Tibial artery (tissue), 4 donors: ENCODE measurements around the gene ZMIZ1.

Experiments
- DNase-seq, 2 donors: peaks; one replicate each; pipeline ENCODE4 v3.0.0-alpha.2; 2019
- H3K27ac ChIP-seq, 2 donors: fragments of 200-600 bp; sonication (generic) in 1 of 2; 1 replicate in 1 of 2; 2 replicates in 1 of 2; pipeline ENCODE4 v1.5.1; 2018 to 2019; ENCODE audit warnings: mild to moderate bottlenecking in 1 of 2
- H3K27me3 ChIP-seq, 2 donors: fragments of 200-600 bp; sonication (generic) in 1 of 2; one replicate each; pipeline versions ENCODE4 v1.5.1 to v1.6.0; 2016 to 2019
- H3K36me3 ChIP-seq, 3 donors: fragments of 200-600 bp; sonication (generic) in 2 of 3; one replicate each; pipeline ENCODE4 v1.5.1; 2016 to 2019; ENCODE audit warnings: mild to moderate bottlenecking in 2 of 3
- H3K4me1 ChIP-seq, 4 donors: fragments of 200-600 bp; sonication (generic) in 2 of 4; 1 replicate in 3 of 4; 2 replicates in 1 of 4; pipeline ENCODE4 v1.5.1; 2016 to 2019
- H3K4me3 ChIP-seq, 2 donors: fragments of 200-600 bp; sonication (generic) in 1 of 2; 1 replicate in 1 of 2; 2 replicates in 1 of 2; pipeline ENCODE4 v1.5.1; 2018 to 2019; ENCODE audit warnings: mild to moderate bottlenecking in 2 of 2
- H3K9me3 ChIP-seq, 3 donors: fragments of 200-600 bp; sonication (generic) in 1 of 3; one replicate each; pipeline ENCODE4 v1.5.1; 2016 to 2019
- intact Hi-C: fragments of 100-400 bp; cut with DNase I; formaldehyde crosslinking; loops from one replicate; pipeline ENCODE4 v1.15.0; 2023; ENCODE audit warnings: low total_unique reads
- TF ChIP-seq, protein P1 (sequence below), 2 experiments: fragments of 200-600 bp in 1 of 2; fragments of 450-650 bp in 1 of 2; IDR thresholded peaks; one replicate each; pipeline ENCODE4 v1.5.1; 2017 to 2019; ENCODE audit warnings: antibody characterized with exemption in 2 of 2, mild to moderate bottlenecking in 1 of 2, moderate library complexity in 1 of 2

The ZMIZ1 gene

DNA sequence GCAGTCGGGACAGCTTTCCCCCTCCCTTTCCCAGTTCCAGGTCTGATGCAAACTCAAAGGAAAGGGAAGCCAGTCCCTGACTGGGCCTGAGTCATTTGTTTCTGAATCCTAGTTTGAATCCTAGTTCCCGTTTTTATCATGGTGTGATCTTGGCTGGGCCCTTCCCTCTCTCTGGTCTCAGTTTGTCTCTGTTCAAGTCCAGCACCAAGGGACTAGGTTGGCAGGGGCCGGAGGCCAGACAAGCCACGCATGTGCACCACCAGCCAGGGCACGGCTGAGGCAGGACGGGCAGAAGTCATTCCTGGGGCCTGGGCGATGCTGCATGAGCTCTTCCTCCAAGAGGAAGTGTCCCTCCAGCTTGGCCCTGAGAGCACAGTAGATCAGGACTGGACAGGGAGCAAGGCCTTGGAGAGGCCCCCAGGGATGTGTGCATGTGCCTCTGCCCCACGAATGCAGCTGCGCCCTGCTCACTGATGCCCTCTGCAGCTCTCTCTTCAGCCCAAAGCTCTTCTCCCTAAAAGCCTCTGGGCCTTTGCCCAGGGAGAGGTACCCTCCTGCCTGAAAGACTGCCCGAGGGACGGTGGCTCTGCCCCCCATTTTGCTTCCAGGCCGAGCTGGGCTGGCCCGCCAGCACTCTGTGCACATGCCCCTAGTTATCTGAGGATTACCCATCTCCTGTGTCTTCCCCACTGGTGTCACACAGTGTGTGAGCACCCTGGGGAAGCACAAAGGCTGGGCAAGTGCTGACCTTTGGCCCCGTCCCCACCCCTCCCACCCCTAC, 86.7 kb downstream of the ZMIZ1 start:
- peak; percentile 72 to 84 for DNase-seq
- H3K36me3 ChIP-seq = peaks cover 0 to 3% (median 0%) of the 10 kb centered on the region in 3 donors
- peak overlapping the region; percentile 79 to 80 for H3K27ac ChIP-seq
- TF ChIP-seq, protein P1, sequence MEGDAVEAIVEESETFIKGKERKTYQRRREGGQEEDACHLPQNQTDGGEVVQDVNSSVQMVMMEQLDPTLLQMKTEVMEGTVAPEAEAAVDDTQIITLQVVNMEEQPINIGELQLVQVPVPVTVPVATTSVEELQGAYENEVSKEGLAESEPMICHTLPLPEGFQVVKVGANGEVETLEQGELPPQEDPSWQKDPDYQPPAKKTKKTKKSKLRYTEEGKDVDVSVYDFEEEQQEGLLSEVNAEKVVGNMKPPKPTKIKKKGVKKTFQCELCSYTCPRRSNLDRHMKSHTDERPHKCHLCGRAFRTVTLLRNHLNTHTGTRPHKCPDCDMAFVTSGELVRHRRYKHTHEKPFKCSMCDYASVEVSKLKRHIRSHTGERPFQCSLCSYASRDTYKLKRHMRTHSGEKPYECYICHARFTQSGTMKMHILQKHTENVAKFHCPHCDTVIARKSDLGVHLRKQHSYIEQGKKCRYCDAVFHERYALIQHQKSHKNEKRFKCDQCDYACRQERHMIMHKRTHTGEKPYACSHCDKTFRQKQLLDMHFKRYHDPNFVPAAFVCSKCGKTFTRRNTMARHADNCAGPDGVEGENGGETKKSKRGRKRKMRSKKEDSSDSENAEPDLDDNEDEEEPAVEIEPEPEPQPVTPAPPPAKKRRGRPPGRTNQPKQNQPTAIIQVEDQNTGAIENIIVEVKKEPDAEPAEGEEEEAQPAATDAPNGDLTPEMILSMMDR (IDR thresholded peaks at IDR 0.05) = peak in 1 of 2 experiments; percentile 6
- H3K4me3 ChIP-seq = no peak overlapping the region
- no peaks in the 10 kb centered on the region for H3K9me3 ChIP-seq
- peaks cover 15 to 100% (median 93%) of the 10 kb centered on the region in 4 donors for H3K4me1 ChIP-seq
- H3K27me3 ChIP-seq = no peaks in the 10 kb centered on the region
- intact Hi-C loops = loop anchor here (5.0 to 10.0 kb wide), 3 partner anchors 83 to 183 kb away; no protein-coding TSS in a partner anchor

- intact Hi-C loops = loop anchor here (5.0 to 10.0 kb wide), 3 partner anchors 84 to 184 kb away; no protein-coding TSS in a partner anchor
- Histone ChIP-seq H3K27me3 (no peaks in the 10 kb centered on the region), H3K4me3 (no peak overlapping the region), H3K4me1 (peaks cover 15 to 100% (median 93%) of the 10 kb centered on the region in 4 donors), H3K27ac (peak overlapping the region; percentile 79 to 80), H3K9me3 (no peaks in the 10 kb centered on the region), H3K36me3 (peaks cover 0 to 3% (median 0%) of the 10 kb centered on the region in 3 donors)
- DNase-seq = no peak
- TF ChIP-seq, protein P1 (IDR thresholded peaks at IDR 0.05) = no peak
Measured at GRCh38 chr10:79156334-79157274, 87.8 kb downstream of the ZMIZ1 start.

GRCh38 chr10:79158004-79158340, 89.2 kb downstream of the ZMIZ1 start:
- Histone ChIP-seq H3K27ac (peak overlapping the region; percentile 79 to 80), H3K36me3 (peaks cover 0 to 14% (median 0%) of the 10 kb centered on the region in 3 donors), H3K9me3 (no peaks in the 10 kb centered on the region), H3K4me1 (peaks cover 15 to 100% (median 89%) of the 10 kb centered on the region in 4 donors), H3K27me3 (no peaks in the 10 kb centered on the region), H3K4me3 (no peak overlapping the region)
- intact Hi-C loops = loop anchor here (5.0 to 10.0 kb wide), 3 partner anchors 86 to 186 kb away; no protein-coding TSS in a partner anchor
- TF ChIP-seq, protein P1 (IDR thresholded peaks at IDR 0.05) = no peak
- DNase-seq = no peak

- TF ChIP-seq, protein P1 (IDR thresholded peaks at IDR 0.05) = no peak
- DNase-seq = no peak
- H3K4me1 ChIP-seq = peaks cover 15 to 100% (median 89%) of the 10 kb centered on the region in 4 donors
- H3K27me3 ChIP-seq = no peaks in the 10 kb centered on the region
- H3K9me3 ChIP-seq = no peaks in the 10 kb centered on the region
- peak overlapping the region; percentile 79 to 80 for H3K27ac ChIP-seq
- intact Hi-C loops = loop anchor here (5.0 to 10.0 kb wide), 3 partner anchors 86 to 186 kb away; no protein-coding TSS in a partner anchor
- H3K4me3 ChIP-seq = no peak overlapping the region
- H3K36me3 ChIP-seq = peaks cover 0 to 18% (median 0%) of the 10 kb centered on the region in 3 donors
Measured at GRCh38 chr10:79158402-79159097, 89.8 kb downstream of the ZMIZ1 start.
